Smooth muscle cell (in vitro differentiated cells): ENCODE measurements around the gene POLR1H. TPM values are rescaled to one million over a fixed set of nuclear protein-coding genes. Genes with fewer than 3 reads are reported as not detected.

Source experiments
- DNase-seq: peaks from one replicate; lab custom pipeline; 2025; ENCODE audit not compliant: unreplicated experiment; lab: John Stamatoyannopoulos, UW
- H2AFZ ChIP-seq: fragments of 200-600 bp; sonication (generic); 2 replicates; pipeline ENCODE4 v1.6.0; 2016; ENCODE audit warnings: antibody characterized with exemption, low read depth, mild to moderate bottlenecking
- H3F3A ChIP-seq: fragments of 200-600 bp; sonication (generic); 2 replicates; pipeline ENCODE4 v1.6.0; 2017; ENCODE audit warnings: antibody characterized with exemption, low read depth
- H3K27ac ChIP-seq: fragments of 200-600 bp; sonication (generic); 2 replicates; pipeline ENCODE4 v1.5.1; 2016; ENCODE audit warnings: low read depth, mild to moderate bottlenecking
- H3K27me3 ChIP-seq: fragments of 200-600 bp; sonication (generic); 2 replicates; pipeline ENCODE4 v1.6.1; 2016; ENCODE audit warnings: low read depth, mild to moderate bottlenecking
- H3K36me3 ChIP-seq: fragments of 200-600 bp; sonication (generic); 2 replicates; pipeline ENCODE4 v1.5.1; 2016; ENCODE audit warnings: low read depth
- H3K4me1 ChIP-seq: fragments of 200-600 bp; sonication (generic); 2 replicates; pipeline ENCODE4 v1.5.1; 2016; ENCODE audit warnings: low read depth
- H3K4me2 ChIP-seq: fragments of 200-600 bp; sonication (generic); 2 replicates; pipeline ENCODE4 v1.6.0; 2016; ENCODE audit warnings: mild to moderate bottlenecking
- H3K4me3 ChIP-seq: fragments of 200-600 bp; sonication (generic); 2 replicates; pipeline ENCODE4 v1.5.1; 2016; ENCODE audit warnings: mild to moderate bottlenecking
- H3K79me2 ChIP-seq: fragments of 200-600 bp; sonication (generic); 2 replicates; pipeline ENCODE4 v1.6.0; 2016; ENCODE audit warnings: low read depth, mild to moderate bottlenecking
- H3K9ac ChIP-seq: fragments of 200-600 bp; sonication (generic); 2 replicates; pipeline ENCODE4 v1.6.0; 2016; ENCODE audit warnings: low read depth
- H3K9me3 ChIP-seq: fragments of 200-600 bp; sonication (generic); replicated peaks from 2 replicates; pipeline ENCODE4 v1.5.1; 2016; ENCODE audit warnings: low read depth
- H4K20me1 ChIP-seq: fragments of 200-600 bp; sonication (generic); 2 replicates; pipeline ENCODE4 v1.6.0; 2016; ENCODE audit warnings: low read depth
- CTCF ChIP-seq: fragments of 200-600 bp; sonication (generic); IDR thresholded peaks from 2 replicates; pipeline ENCODE4 v1.5.1; 2017; ENCODE audit warnings: borderline replicate concordance, mild to moderate bottlenecking, antibody characterized with exemption; ENCODE audit not compliant: insufficient read depth, poor library complexity, severe bottlenecking
- WGBS: methylation state at CpG from one replicate; pipeline ENCODE4 v1.1.7; 2016; ENCODE audit warnings: low lambda C conversion rate; 5-methylcytosine and 5-hydroxymethylcytosine counted together
- polyA plus RNA-seq: library from polyadenylated mRNA; unstranded; fragments of >200 nt; fragmentation: Nextera tagmentation; extraction: Ambion mirVana; gene quantifications from 2 replicates; pipeline ENCODE4 v1.2.1, GENCODE V29; 2016
- total RNA-seq: library from RNA; depleted of rRNA; stranded (reverse); fragments of >200 nt; gene quantifications from 2 replicates; pipeline ENCODE4 v1.2.3, GENCODE V29; 2014

POLR1H gene
- total and polyA plus RNA-seq, 2 experiments from 2014 or later: 21.0 to 35.1 TPM

GRCh38 chr6:30071858-30072257 is 10.8 kb downstream of the POLR1H start:
- peaks cover 19% of the 10 kb centered on the region for H3K4me1 ChIP-seq
- no peak for DNase-seq
- no peaks in the 10 kb centered on the region for H3F3A ChIP-seq
- H3K4me3 ChIP-seq: no peak overlapping the region
- no peak overlapping the region for H2AFZ ChIP-seq
- H3K36me3 ChIP-seq: no peaks in the 10 kb centered on the region
- H3K9me3 ChIP-seq: no peaks in the 10 kb centered on the region
- peaks cover 69% of the 10 kb centered on the region for H3K27me3 ChIP-seq
- H3K4me2 ChIP-seq: peak overlapping the region; percentile 82
- H3K9ac ChIP-seq: no peak overlapping the region
- no peaks in the 10 kb centered on the region for H4K20me1 ChIP-seq
- no peak overlapping the region for H3K27ac ChIP-seq
- WGBS: 47% methylated on average over 3 of the region's 3 CpGs
- TF ChIP-seq CTCF: no peak
- H3K79me2 ChIP-seq: peaks cover 2% of the 10 kb centered on the region

DNA sequence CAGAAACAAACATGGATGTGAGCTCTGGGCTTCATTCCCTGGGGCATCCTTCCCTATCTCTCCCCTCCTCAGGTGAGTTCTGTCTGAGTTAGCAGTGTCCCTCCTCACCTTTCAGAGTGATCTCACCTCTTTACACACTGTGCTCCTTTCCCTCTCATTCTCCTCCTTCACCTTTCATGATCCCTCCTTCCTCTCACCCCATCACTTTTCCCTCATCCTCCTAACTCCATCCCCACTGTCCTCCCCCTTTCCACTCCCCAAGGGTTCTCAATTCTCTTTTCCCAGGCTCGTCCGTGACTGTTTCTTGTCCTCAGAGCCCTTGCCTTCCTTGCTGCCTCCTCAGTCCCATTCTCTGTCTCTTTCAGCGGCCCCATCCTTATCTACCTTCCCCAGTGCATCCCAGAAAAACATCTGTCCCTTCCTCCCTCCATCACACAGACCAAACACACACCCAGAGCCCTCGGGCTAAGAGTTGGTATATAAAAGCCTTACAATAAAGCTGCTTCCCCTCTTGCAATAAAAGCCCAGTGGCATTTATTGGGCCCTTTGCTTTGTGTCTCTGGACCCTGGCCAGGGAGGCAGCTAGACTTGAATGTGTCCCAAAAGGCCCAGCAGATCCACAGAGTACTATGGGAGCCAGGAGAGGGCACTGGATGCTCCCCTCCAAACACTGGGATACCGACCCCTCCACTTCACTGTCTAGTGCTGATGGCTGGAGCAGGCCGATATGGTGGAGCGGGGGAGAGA is 12.6 kb downstream of the POLR1H start:
- H3K27ac ChIP-seq: no peak overlapping the region
- H3K9me3 ChIP-seq: no peaks in the 10 kb centered on the region
- peak overlapping the region; percentile 44 for H3K4me3 ChIP-seq
- H3K9ac ChIP-seq: no peak overlapping the region
- no peaks in the 10 kb centered on the region for H4K20me1 ChIP-seq
- no peak for DNase-seq
- H3F3A ChIP-seq: no peaks in the 10 kb centered on the region
- no peaks in the 10 kb centered on the region for H3K36me3 ChIP-seq
- peaks cover 87% of the 10 kb centered on the region for H3K27me3 ChIP-seq
- H3K4me2 ChIP-seq: no peak overlapping the region
- H2AFZ ChIP-seq: no peak overlapping the region
- H3K4me1 ChIP-seq: peaks cover 13% of the 10 kb centered on the region
- no peaks in the 10 kb centered on the region for H3K79me2 ChIP-seq
- WGBS: 40% methylated on average over 7 of the region's 7 CpGs
- no peak for TF ChIP-seq CTCF

GRCh38 chr6:30074331-30075093 is 13.4 kb downstream of the POLR1H start:
- WGBS: 2% methylated on average over 26 of the region's 37 CpGs
- no peak for DNase-seq

More at GRCh38 chr6:30074331-30075093, 13.4 kb downstream of the POLR1H start:
- peaks cover 13% of the 10 kb centered on the region for H3K4me1 ChIP-seq
- H2AFZ ChIP-seq: no peak overlapping the region
- H3K4me2 ChIP-seq: peak overlapping the region; percentile 83
- H4K20me1 ChIP-seq: no peaks in the 10 kb centered on the region
- H3K27ac ChIP-seq: no peak overlapping the region
- no peak overlapping the region for H3K9ac ChIP-seq
- no peaks in the 10 kb centered on the region for H3K36me3 ChIP-seq
- no peak for TF ChIP-seq CTCF
- H3K27me3 ChIP-seq: peaks cover 95% of the 10 kb centered on the region
- peak overlapping the region; percentile 44 for H3K4me3 ChIP-seq
- H3K9me3 ChIP-seq: no peaks in the 10 kb centered on the region
- no peaks in the 10 kb centered on the region for H3F3A ChIP-seq
- no peaks in the 10 kb centered on the region for H3K79me2 ChIP-seq
